Measurements from ENCODE around the gene ELP5. TPM values are rescaled to one million over a fixed set of nuclear protein-coding genes. Genes with fewer than 3 reads are reported as not detected.
"Not testable (repeated sequence)": the region's sequence is repeated elsewhere in the genome, so short reads cannot be mapped to it uniquely, and the experiment has no call there.

The ELP5 gene
- total RNA-seq, 1 donor from 2014 or later, result 50.6 TPM

- intact Hi-C loops (cut with micrococcal nuclease), result loop anchor here (1.0 to 10.0 kb wide), 4 partner anchors 15 to 590 kb away; partner anchors contain the start of genes ACADVL, DLG4, EIF5A and KIAA0753
Observed at GRCh38 chr17:7234083-7234951, 17.7 kb upstream of the ELP5 start, which contains the start of gene DVL2. Gene DVL2, minus strand, starts transcription at chr17:7234517. Its CDS starts 255 bp downstream, at chr17:7234262.

- intact Hi-C loops (cut with micrococcal nuclease), result loop anchor here (10.0 kb wide), 1 partner anchor 591 kb away; the partner anchor contains the start of genes KIAA0753 and TXNDC17
Observed at GRCh38 chr17:7235693-7236665, 16.0 kb upstream of the ELP5 start.

GRCh38 chr17:7236808-7237207 lies 15.2 kb upstream of the ELP5 start:
- intact Hi-C loops (cut with micrococcal nuclease), result loop anchor here (10.0 kb wide), 1 partner anchor 592 kb away; the partner anchor contains the start of genes KIAA0753 and TXNDC17

- intact Hi-C loops (cut with micrococcal nuclease), result loop anchor here (10.0 kb wide), 1 partner anchor 593 kb away; the partner anchor contains the start of genes KIAA0753 and TXNDC17
Observed at GRCh38 chr17:7237266-7237760, 14.7 kb upstream of the ELP5 start.

GRCh38 chr17:7237761-7238419 lies 14.1 kb upstream of the ELP5 start:
- intact Hi-C loops (cut with micrococcal nuclease), result loop anchor here (10.0 kb wide), 1 partner anchor 593 kb away; the partner anchor contains the start of genes KIAA0753 and TXNDC17

GRCh38 chr17:7238420-7239090 lies 13.5 kb upstream of the ELP5 start:
- intact Hi-C loops (cut with micrococcal nuclease), result loop anchor here (1.0 to 10.0 kb wide), 11 partner anchors 14 to 619 kb away; partner anchors contain the start of genes EIF5A, ELP5, KIAA0753 and NAA38

GRCh38 chr17:7239091-7240027 lies 12.7 kb upstream of the ELP5 start, which contains the start of gene PHF23:
Gene PHF23, minus strand, starts transcription at chr17:7239457. Its CDS starts 178 bp downstream, at chr17:7239279.
- intact Hi-C loops (cut with micrococcal nuclease), result loop anchor here (1.0 to 10.0 kb wide), 11 partner anchors 13 to 618 kb away; partner anchors contain the start of genes EIF5A, ELP5, KIAA0753 and NAA38

- intact Hi-C loops (cut with micrococcal nuclease), result no loop called here
Observed at GRCh38 chr17:7240375-7240774, 11.6 kb upstream of the ELP5 start.

GRCh38 chr17:7241090-7241733 lies 10.8 kb upstream of the ELP5 start:
- intact Hi-C loops (cut with micrococcal nuclease), result no loop called here

GRCh38 chr17:7241783-7242716 lies 10.0 kb upstream of the ELP5 start, which contains the start of gene GABARAP:
Gene GABARAP, minus strand, starts transcription at chr17:7242449. Its CDS starts 119 bp downstream, at chr17:7242330.
- intact Hi-C loops (cut with micrococcal nuclease), result no loop called here

- intact Hi-C loops (cut with micrococcal nuclease), result no loop called here
Observed at GRCh38 chr17:7242717-7243452, 9.1 kb upstream of the ELP5 start.

- intact Hi-C loops (cut with micrococcal nuclease), result no loop called here
Observed at GRCh38 chr17:7243453-7243729, 8.6 kb upstream of the ELP5 start.

- intact Hi-C loops (cut with micrococcal nuclease), result not testable (repeated sequence)
Observed at GRCh38 chr17:7243838-7244237, 8.2 kb upstream of the ELP5 start.

- intact Hi-C loops (cut with micrococcal nuclease), result no loop called here
Observed at GRCh38 chr17:7246779-7247178, 5.2 kb upstream of the ELP5 start.

GRCh38 chr17:7248796-7249195 lies 3.2 kb upstream of the ELP5 start:
- intact Hi-C loops (cut with micrococcal nuclease), result no loop called here

GRCh38 chr17:7249214-7249613 lies 2.8 kb upstream of the ELP5 start:
- intact Hi-C loops (cut with micrococcal nuclease), result no loop called here
